AG09309 (cell line): ENCODE measurements around the gene ENG.

ENCODE experiments used
- DNase-seq: peaks from one replicate; pipeline ENCODE4 v3.0.0-alpha.2; 2010; ENCODE audit warnings: low read depth
- H3K4me3 ChIP-seq: 2 replicates; pipeline ENCODE4 v1.5.1; 2011; ENCODE audit warnings: mild to moderate bottlenecking, low read depth, low read length, moderate library complexity; ENCODE audit not compliant: control insufficient read depth
- TF ChIP-seq, protein P1 (sequence below): IDR thresholded peaks from 2 replicates; pipeline ENCODE4 v1.5.1; 2011; ENCODE audit warnings: mild to moderate bottlenecking, low read depth, low read length, inconsistent platforms; ENCODE audit not compliant: insufficient read depth, control insufficient read depth; ENCODE audit errors: missing control alignments

Gene ENG

DNA sequence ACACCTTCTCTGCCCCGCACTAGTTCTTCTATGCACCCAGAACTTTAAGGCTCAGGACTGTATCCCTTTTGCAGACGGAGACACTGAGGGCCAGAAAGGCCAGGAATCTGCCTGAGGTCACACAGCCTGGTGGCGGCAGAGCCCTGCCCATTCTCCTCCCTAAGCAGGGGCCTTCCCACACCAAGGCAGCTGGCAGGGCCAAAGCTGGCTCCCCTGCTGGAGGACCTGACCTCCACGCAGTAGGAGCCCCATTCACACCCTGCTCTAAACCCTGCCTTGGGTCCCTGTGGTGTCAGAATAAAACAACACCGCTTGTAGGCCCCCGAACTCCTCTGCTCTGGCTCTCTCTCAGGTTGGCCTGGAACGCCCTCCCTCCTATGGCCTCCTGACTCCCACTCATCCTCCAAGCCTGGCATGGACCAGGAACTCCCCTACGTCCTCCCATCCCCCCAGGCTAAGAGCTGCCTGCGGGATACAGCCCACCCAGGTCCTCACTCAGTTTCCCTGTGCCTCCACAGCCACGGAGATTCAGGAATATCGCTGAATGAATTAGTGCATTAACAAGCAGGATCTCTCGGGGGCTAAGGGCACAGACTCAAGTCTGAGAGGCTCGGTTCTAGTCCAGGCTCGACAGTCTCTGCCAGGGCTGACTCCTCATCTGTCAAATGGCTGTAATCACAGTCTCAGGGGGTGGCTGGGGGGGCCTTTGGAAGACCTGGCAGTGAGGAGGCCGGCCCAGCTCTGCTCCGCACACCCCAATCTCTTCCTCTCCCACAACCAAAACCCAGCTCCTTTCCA is 42.1 kb upstream of the ENG start:
- no peak for DNase-seq
- TF ChIP-seq, protein P1, sequence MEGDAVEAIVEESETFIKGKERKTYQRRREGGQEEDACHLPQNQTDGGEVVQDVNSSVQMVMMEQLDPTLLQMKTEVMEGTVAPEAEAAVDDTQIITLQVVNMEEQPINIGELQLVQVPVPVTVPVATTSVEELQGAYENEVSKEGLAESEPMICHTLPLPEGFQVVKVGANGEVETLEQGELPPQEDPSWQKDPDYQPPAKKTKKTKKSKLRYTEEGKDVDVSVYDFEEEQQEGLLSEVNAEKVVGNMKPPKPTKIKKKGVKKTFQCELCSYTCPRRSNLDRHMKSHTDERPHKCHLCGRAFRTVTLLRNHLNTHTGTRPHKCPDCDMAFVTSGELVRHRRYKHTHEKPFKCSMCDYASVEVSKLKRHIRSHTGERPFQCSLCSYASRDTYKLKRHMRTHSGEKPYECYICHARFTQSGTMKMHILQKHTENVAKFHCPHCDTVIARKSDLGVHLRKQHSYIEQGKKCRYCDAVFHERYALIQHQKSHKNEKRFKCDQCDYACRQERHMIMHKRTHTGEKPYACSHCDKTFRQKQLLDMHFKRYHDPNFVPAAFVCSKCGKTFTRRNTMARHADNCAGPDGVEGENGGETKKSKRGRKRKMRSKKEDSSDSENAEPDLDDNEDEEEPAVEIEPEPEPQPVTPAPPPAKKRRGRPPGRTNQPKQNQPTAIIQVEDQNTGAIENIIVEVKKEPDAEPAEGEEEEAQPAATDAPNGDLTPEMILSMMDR: no peak
- no peak overlapping the region for H3K4me3 ChIP-seq

DNA sequence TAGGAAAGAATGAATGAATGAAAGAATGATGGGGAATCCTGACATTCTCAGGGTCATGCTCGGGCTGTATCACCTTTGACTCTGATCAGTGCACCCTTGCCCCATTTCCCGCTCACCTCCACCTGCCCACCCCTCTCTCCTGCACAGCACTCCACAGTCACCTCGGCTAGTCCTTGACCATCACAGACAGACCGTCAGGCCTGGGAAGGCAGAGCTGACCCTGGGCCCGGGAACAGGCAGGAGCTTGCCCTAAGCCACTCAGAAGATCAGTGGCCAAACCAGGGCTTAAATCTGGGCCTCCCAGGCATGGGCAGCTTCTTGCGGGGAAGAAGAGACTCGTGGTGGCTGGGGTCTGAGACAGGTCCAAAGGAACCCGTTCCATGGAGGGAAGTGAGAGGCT is 41.4 kb upstream of the ENG start:
- DNase-seq: no peak
- no peak overlapping the region for H3K4me3 ChIP-seq
- TF ChIP-seq, protein P1: no peak

DNA sequence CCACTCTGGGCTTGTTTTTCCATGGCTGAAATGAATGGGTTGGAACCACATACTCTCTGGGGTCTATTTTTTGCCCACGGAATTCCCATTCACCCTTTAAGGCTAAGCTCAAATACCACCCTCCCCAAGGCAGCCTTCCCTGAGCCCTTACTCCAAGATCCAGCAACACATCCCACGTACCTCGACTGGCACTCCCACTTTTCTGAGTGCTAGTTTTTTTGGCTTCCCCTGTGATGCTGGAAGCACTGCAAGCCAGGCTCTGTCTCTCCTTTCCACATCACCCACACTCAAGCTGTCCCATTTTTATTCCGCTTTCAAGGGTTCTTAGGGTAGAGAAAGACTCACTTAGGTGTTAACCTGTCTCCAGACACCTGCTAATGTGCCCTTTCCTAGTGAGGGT is 38.9 kb upstream of the ENG start:
- DNase-seq: no peak
- TF ChIP-seq, protein P1: no peak
- no peak overlapping the region for H3K4me3 ChIP-seq

DNA sequence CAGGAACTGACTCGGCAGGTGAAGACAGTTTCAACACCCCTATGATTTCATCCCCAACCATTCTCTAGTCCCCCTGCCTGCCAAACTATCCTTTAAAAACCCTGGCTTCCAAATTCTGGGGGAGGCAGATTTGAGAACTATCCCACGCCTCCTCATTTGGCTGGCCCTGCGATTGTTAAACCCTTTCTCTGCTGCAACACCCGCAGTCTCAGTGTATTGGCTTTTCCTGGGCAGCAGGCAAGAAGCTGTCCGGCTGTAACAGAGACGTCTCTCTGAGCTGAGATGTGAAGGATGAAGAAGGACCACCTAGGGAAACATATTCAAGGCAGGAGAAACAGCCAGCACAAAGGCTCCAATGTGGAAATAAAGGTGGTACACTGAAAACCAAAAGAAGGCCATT is 38.4 kb upstream of the ENG start:
- TF ChIP-seq, protein P1: no peak
- H3K4me3 ChIP-seq: no peak overlapping the region
- DNase-seq: no peak

DNA sequence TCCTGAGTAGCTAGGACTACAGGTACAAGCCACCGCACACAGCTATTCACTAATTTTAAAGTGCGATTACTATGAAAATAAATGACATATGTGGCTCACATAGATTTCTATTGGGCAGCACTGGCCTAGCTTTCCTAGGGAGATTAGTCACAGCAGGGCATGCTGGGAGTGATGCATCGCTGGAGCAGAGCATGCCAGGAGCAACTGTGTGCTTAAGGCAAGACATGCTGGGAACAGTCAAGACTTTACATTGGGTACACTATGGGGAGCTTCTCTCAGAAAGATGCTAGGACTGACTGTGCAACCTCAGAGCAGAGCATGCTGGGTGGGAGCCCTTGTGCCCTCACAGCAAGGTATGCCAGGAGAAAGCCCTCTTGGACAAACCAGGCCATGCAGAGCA is 35.6 kb upstream of the ENG start:
- no peak overlapping the region for H3K4me3 ChIP-seq
- DNase-seq: no peak
- TF ChIP-seq, protein P1: no peak

DNA sequence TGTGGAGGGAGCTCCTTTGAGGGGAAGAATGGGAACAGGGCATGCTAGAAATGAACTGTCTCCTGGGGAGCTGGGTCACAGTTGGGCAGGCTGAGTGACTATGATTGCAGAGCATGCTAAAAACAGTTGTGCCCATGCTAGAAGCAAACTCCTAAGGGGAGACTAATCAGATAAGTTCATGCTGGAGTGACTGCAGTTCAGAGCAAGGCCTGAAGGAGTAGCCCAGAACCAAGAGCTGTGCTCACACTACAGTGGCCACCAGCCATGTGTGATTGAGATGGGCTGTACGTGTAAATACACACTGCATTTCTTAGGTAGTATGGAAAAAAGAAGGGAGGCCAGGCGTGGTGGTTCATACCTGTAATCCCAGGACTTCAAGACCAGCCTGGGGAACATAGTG is 33.3 kb upstream of the ENG start:
- TF ChIP-seq, protein P1: no peak
- DNase-seq: no peak
- H3K4me3 ChIP-seq: no peak overlapping the region
